Left lobe of liver (tissue), 2 donors: ENCODE results near the gene GALE. TPM values are rescaled to one million over a fixed set of nuclear protein-coding genes. Genes with fewer than 3 reads are reported as not detected.
"Not testable (repeated sequence)": the region's sequence is repeated elsewhere in the genome, so short reads cannot be mapped to it uniquely, and the experiment has no call there.

Source experiments
- ATAC-seq: fragments of 200-7000 bp; cut with Tn5 transposase; one replicate; pipeline ENCODE4 v1.9.1; 2020; ENCODE audit warnings: mild to moderate bottlenecking, moderate library complexity
- DNase-seq: peaks from one replicate; pipeline ENCODE4 v3.0.0-alpha.2; 2020; ENCODE audit warnings: low spot score
- total RNA-seq: library from RNA; stranded (reverse); gene quantifications from one replicate; pipeline ENCODE4 v1.2.1, GENCODE V29; 2021
- donor health status: DM: no; HTN: no; CAD: no; lungs with moderate emphysema.
- donor health status: DM: no; HTN: yes; CAD: no.

The GALE gene
- total RNA-seq, 1 donor from 2014 or later, result 43.1 TPM

- ATAC-seq (peak; percentile 60), DNase-seq (no peak)
Observed at GRCh38 chr1:23810818-23811540, 10.4 kb upstream of the GALE start.

- ATAC-seq (peak; percentile 97), DNase-seq (peak; percentile 85)
Observed at GRCh38 chr1:23809751-23810171, 9.2 kb upstream of the GALE start.

- no peak for DNase-seq
- no peak for ATAC-seq
Observed at GRCh38 chr1:23807453-23807852, 6.9 kb upstream of the GALE start.

- ATAC-seq (no peak), DNase-seq (no peak)
Observed at GRCh38 chr1:23806280-23806679, 5.7 kb upstream of the GALE start.

- no peak for DNase-seq
- ATAC-seq, result no peak
Observed at GRCh38 chr1:23805025-23805424, 4.5 kb upstream of the GALE start.

- ATAC-seq (no peak), DNase-seq (no peak)
Observed at GRCh38 chr1:23804183-23804835, 3.8 kb upstream of the GALE start.

- no peak for ATAC-seq
- no peak for DNase-seq
Observed at GRCh38 chr1:23803674-23804073, 3.1 kb upstream of the GALE start.

- not testable (repeated sequence) for DNase-seq, ATAC-seq
Observed at GRCh38 chr1:23802809-23803342, 2.3 kb upstream of the GALE start.

- peak; percentile 14 for ATAC-seq
Observed at GRCh38 chr1:23801876-23802275, 1.3 kb upstream of the GALE start.

GRCh38 chr1:23801338-23801748 is 789 bp upstream of the GALE start:
- peak; percentile 46 for ATAC-seq
- peak; percentile 78 for DNase-seq

More at GRCh38 chr1:23801876-23802275, 1.3 kb upstream of the GALE start:
- DNase-seq, result peak; percentile 80

GRCh38 chr1:23799570-23800399 is 769 bp downstream of the GALE start:
- peak; percentile 90 for DNase-seq
- peak; percentile 73 for ATAC-seq

GRCh38 chr1:23799255-23799569 is 1.3 kb downstream of the GALE start:
- ATAC-seq (no peak), DNase-seq (no peak)

GRCh38 chr1:23798662-23799142 is 1.9 kb downstream of the GALE start:
- ATAC-seq (no peak), DNase-seq (no peak)

- no peak for ATAC-seq
- no peak for DNase-seq
Observed at GRCh38 chr1:23797478-23798448, 2.8 kb downstream of the GALE start.

GRCh38 chr1:23796466-23797271 is 3.9 kb downstream of the GALE start:
- DNase-seq (no peak), ATAC-seq (no peak)

- DNase-seq (no peak), ATAC-seq (no peak)
Observed at GRCh38 chr1:23795676-23796465, 4.7 kb downstream of the GALE start.

GRCh38 chr1:23794732-23795182 is 5.8 kb downstream of the GALE start:
- not testable (repeated sequence) for ATAC-seq, DNase-seq
